ENCODE results near the gene ARFGEF3. TPM values are rescaled to one million over a fixed set of nuclear protein-coding genes. Genes with fewer than 3 reads are reported as not detected.

Gene ARFGEF3
- total RNA-seq, 1 donor from 2014 or later, result 1.8 TPM

GRCh38 chr6:138339024-138339423 is 177.3 kb downstream of the ARFGEF3 start:
- intact Hi-C loops (cut with DNase I), result no loop called here
- H3K36me3 ChIP-seq, result no peaks in the 10 kb centered on the region
- no peak overlapping the region for H3K4me3 ChIP-seq
- no peaks in the 10 kb centered on the region for H3K4me1 ChIP-seq
- H3K27ac ChIP-seq, result no peak overlapping the region
- DNase-seq (ENCODE audit: low spot score in 2 of 2), result no peak
- no peaks in the 10 kb centered on the region for H3K9me3 ChIP-seq
- no peak for TF ChIP-seq CTCF (IDR thresholded peaks at IDR 0.05)
- no peaks in the 10 kb centered on the region for H3K27me3 ChIP-seq

GRCh38 chr6:138341176-138341575 is 179.4 kb downstream of the ARFGEF3 start:
- Histone ChIP-seq H3K4me1 (no peaks in the 10 kb centered on the region), H3K4me3 (no peak overlapping the region), H3K27me3 (no peaks in the 10 kb centered on the region), H3K27ac (no peak overlapping the region), H3K36me3 (no peaks in the 10 kb centered on the region), H3K9me3 (no peaks in the 10 kb centered on the region)
- no peak for DNase-seq (ENCODE audit: low spot score in 2 of 2)
- intact Hi-C loops (cut with DNase I), result no loop called here
- TF ChIP-seq CTCF (IDR thresholded peaks at IDR 0.05), result no peak

- H3K36me3 ChIP-seq, result no peaks in the 10 kb centered on the region
- TF ChIP-seq CTCF (IDR thresholded peaks at IDR 0.05), result no peak
- no peak for DNase-seq (ENCODE audit: low spot score in 2 of 2)
- H3K4me3 ChIP-seq, result no peak overlapping the region
- intact Hi-C loops (cut with DNase I), result no loop called here
- no peaks in the 10 kb centered on the region for H3K4me1 ChIP-seq
- no peaks in the 10 kb centered on the region for H3K9me3 ChIP-seq
- H3K27me3 ChIP-seq, result no peaks in the 10 kb centered on the region
- H3K27ac ChIP-seq, result no peak overlapping the region
These were observed 181.4 kb downstream of the ARFGEF3 start for GRCh38 chr6:138343112-138343511.

GRCh38 chr6:138345565-138346285 is 184.0 kb downstream of the ARFGEF3 start:
- no peak for DNase-seq (ENCODE audit: low spot score in 2 of 2)
- H3K36me3 ChIP-seq, result no peaks in the 10 kb centered on the region
- intact Hi-C loops (cut with DNase I), result no loop called here
- no peaks in the 10 kb centered on the region for H3K4me1 ChIP-seq
- H3K27ac ChIP-seq, result no peak overlapping the region
- no peaks in the 10 kb centered on the region for H3K27me3 ChIP-seq
- H3K4me3 ChIP-seq, result no peak overlapping the region
- H3K9me3 ChIP-seq, result no peaks in the 10 kb centered on the region
- TF ChIP-seq CTCF (IDR thresholded peaks at IDR 0.05), result no peak

GRCh38 chr6:138346302-138347195 is 184.8 kb downstream of the ARFGEF3 start:
- no peaks in the 10 kb centered on the region for H3K27me3 ChIP-seq
- intact Hi-C loops (cut with DNase I), result no loop called here
- TF ChIP-seq CTCF (IDR thresholded peaks at IDR 0.05), result no peak
- H3K27ac ChIP-seq, result no peak overlapping the region
- no peak for DNase-seq (ENCODE audit: low spot score in 2 of 2)
- H3K4me1 ChIP-seq, result no peaks in the 10 kb centered on the region
- no peaks in the 10 kb centered on the region for H3K9me3 ChIP-seq
- H3K36me3 ChIP-seq, result no peaks in the 10 kb centered on the region
- H3K4me3 ChIP-seq, result no peak overlapping the region

Data from ascending aorta (tissue), 2 donors.